ENCODE measurements around the gene VMP1. TPM values are rescaled to one million over a fixed set of nuclear protein-coding genes. Genes with fewer than 3 reads are reported as not detected.
"Not testable (repeated sequence)": the region's sequence is repeated elsewhere in the genome, so short reads cannot be mapped to it uniquely, and the experiment has no call there.

Gene VMP1
- total RNA-seq, 1 experiment from 2014 or later = 277 TPM

DNA sequence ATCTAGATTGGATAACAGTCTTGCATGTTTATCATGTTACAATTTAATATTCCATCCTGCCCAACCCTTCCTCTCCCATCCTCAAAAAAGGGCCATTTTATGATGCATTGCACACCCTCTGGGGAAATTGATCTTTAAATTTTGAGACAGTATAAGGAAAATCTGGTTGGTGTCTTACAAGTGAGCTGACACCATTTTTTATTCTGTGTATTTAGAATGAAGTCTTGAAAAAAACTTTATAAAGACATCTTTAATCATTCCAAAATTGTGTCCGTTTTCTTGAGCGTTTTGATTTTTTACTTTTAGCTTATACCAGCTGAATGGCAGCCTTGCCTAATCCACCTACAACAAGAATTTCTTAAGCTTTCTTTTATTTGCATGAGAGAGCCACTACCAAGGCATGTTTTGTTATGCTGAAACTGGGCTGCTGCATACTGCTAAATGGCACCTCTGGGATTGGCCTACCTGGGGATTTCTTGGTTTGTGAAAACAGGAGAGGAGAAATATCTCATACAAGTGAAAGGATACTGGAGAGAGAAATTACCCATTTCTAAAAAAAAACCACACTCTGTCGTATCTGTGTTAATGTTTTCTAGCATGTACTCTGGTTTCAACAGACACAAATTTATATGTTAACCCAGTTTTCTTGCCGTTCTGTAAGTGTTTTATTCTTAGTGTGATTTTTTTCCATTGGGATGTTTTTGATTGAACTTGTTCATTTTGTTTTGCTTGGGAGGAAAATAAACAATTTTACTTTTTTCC lies 133.1 kb downstream of the VMP1 start:
- Mint-ChIP-seq H3K36me3 (ENCODE audit: insufficient read depth, unreplicated experiment) (peaks cover 94% of the 10 kb centered on the region), H3K27ac (ENCODE audit: unreplicated experiment) (peak overlapping the region; percentile 98), H3K9me3 (ENCODE audit: unreplicated experiment) (no peaks in the 10 kb centered on the region), H3K27me3 (ENCODE audit: insufficient read depth, unreplicated experiment) (peaks cover 2% of the 10 kb centered on the region), H3K4me3 (ENCODE audit: unreplicated experiment) (peak overlapping the region; percentile 89), H3K4me1 (ENCODE audit: low read depth, unreplicated experiment) (peaks cover 51% of the 10 kb centered on the region)
- Histone ChIP-seq H3K4me3 (ENCODE audit: low read depth, low read length) (peak overlapping the region; percentile 49), H3K4me1 (peaks cover 43% of the 10 kb centered on the region), H3K27me3 (replicated peaks; ENCODE audit: control insufficient read depth, insufficient read depth, low read length) (no peaks in the 10 kb centered on the region), H3K9me3 (no peaks in the 10 kb centered on the region), H3K36me3 (ENCODE audit: control insufficient read depth, insufficient read depth, low read length) (peaks cover 9% of the 10 kb centered on the region)
- no peak for DNase-seq
- TF ChIP-seq, protein P1, sequence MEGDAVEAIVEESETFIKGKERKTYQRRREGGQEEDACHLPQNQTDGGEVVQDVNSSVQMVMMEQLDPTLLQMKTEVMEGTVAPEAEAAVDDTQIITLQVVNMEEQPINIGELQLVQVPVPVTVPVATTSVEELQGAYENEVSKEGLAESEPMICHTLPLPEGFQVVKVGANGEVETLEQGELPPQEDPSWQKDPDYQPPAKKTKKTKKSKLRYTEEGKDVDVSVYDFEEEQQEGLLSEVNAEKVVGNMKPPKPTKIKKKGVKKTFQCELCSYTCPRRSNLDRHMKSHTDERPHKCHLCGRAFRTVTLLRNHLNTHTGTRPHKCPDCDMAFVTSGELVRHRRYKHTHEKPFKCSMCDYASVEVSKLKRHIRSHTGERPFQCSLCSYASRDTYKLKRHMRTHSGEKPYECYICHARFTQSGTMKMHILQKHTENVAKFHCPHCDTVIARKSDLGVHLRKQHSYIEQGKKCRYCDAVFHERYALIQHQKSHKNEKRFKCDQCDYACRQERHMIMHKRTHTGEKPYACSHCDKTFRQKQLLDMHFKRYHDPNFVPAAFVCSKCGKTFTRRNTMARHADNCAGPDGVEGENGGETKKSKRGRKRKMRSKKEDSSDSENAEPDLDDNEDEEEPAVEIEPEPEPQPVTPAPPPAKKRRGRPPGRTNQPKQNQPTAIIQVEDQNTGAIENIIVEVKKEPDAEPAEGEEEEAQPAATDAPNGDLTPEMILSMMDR (IDR thresholded peaks at IDR 0.05; ENCODE audit: insufficient read depth in 1 of 2, low read depth in 1 of 2, low read length in 1 of 2, severe bottlenecking in 1 of 2, unreplicated experiment in 1 of 2) = no peak
- CTCF ChIA-PET = no interaction called here
- no TSS peak for BruUV-seq (replicated peaks)
- POLR2A ChIA-PET = interaction anchor here (0.6 to 2.6 kb wide), 2 partner anchors 54 to 56 kb away, joined by 6 to 8 read pairs; no protein-coding TSS in a partner anchor
- intact Hi-C loops (cut with micrococcal nuclease; ENCODE audit: unreplicated experiment) = no loop called here

DNA sequence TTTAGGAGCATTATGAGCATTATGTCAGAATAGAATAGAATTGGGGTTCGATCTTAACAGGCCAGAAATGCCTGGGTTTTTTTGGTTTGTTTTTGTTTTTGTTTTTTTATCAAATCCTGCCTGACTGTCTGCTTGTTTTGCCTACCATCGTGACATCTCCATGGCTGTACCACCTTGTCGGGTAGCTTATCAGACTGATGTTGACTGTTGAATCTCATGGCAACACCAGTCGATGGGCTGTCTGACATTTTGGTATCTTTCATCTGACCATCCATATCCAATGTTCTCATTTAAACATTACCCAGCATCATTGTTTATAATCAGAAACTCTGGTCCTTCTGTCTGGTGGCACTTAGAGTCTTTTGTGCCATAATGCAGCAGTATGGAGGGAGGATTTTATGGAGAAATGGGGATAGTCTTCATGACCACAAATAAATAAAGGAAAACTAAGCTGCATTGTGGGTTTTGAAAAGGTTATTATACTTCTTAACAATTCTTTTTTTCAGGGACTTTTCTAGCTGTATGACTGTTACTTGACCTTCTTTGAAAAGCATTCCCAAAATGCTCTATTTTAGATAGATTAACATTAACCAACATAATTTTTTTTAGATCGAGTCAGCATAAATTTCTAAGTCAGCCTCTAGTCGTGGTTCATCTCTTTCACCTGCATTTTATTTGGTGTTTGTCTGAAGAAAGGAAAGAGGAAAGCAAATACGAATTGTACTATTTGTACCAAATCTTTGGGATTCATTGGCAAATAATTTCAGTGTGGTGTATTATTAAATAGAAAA lies 133.8 kb downstream of the VMP1 start:
- H3K27me3 Mint-ChIP-seq (ENCODE audit: insufficient read depth, unreplicated experiment); intact Hi-C loops (cut with micrococcal nuclease; ENCODE audit: unreplicated experiment); CTCF ChIA-PET: not testable (repeated sequence)

DNA sequence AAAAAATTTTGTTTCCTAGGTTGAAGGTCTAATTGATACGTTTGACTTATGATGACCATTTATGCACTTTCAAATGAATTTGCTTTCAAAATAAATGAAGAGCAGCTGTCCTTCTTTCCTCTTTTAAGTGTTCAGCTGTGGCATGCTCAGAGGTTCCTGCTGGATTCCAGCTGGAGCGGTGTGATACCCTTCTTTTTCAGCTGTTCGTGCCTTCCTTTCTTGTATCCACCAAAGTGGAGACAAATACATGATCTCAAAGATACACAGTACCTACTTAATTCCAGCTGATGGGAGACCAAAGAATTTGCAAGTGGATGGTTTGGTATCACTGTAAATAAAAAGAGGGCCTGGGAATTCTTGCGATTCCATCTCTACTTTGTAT lies 134.4 kb downstream of the VMP1 start:
- Mint-ChIP-seq H3K36me3 (ENCODE audit: insufficient read depth, unreplicated experiment) (peaks cover 100% of the 10 kb centered on the region), H3K4me3 (ENCODE audit: unreplicated experiment) (peak overlapping the region; percentile 89), H3K27ac (ENCODE audit: unreplicated experiment) (peak overlapping the region; percentile 98), H3K4me1 (ENCODE audit: low read depth, unreplicated experiment) (peaks cover 58% of the 10 kb centered on the region)
- DNase-seq; H3K36me3 ChIP-seq (ENCODE audit: control insufficient read depth, insufficient read depth, low read length); H3K27me3 ChIP-seq (replicated peaks; ENCODE audit: control insufficient read depth, insufficient read depth, low read length); H3K9me3 ChIP-seq; intact Hi-C loops (cut with micrococcal nuclease; ENCODE audit: unreplicated experiment); H3K27me3 Mint-ChIP-seq (ENCODE audit: insufficient read depth, unreplicated experiment); H3K9me3 Mint-ChIP-seq (ENCODE audit: unreplicated experiment); H3K4me3 ChIP-seq (ENCODE audit: low read depth, low read length); BruUV-seq (replicated peaks); CTCF ChIA-PET: not testable (repeated sequence)
- H3K4me1 ChIP-seq = peaks cover 49% of the 10 kb centered on the region
- POLR2A ChIA-PET = interaction anchor here (0.6 to 2.6 kb wide), 4 partner anchors 46 to 88 kb away, joined by 3 to 12 read pairs (median 6); no protein-coding TSS in a partner anchor

More for the DNA sequence above, 133.8 kb downstream of the VMP1 start:
- not testable (repeated sequence) for H3K9me3 Mint-ChIP-seq (ENCODE audit: unreplicated experiment); H3K27me3 ChIP-seq (replicated peaks; ENCODE audit: control insufficient read depth, insufficient read depth, low read length); DNase-seq; H3K36me3 ChIP-seq (ENCODE audit: control insufficient read depth, insufficient read depth, low read length); BruUV-seq (replicated peaks); H3K9me3 ChIP-seq
- Mint-ChIP-seq H3K36me3 (ENCODE audit: insufficient read depth, unreplicated experiment) (peaks cover 100% of the 10 kb centered on the region), H3K4me1 (ENCODE audit: low read depth, unreplicated experiment) (peaks cover 57% of the 10 kb centered on the region), H3K27ac (ENCODE audit: unreplicated experiment) (peak overlapping the region; percentile 98), H3K4me3 (ENCODE audit: unreplicated experiment) (peak overlapping the region; percentile 89)
- POLR2A ChIA-PET = interaction anchor here (0.5 to 2.6 kb wide), 3 partner anchors 46 to 1424 kb away, joined by 5 to 8 read pairs (median 5); no protein-coding TSS in a partner anchor
- Histone ChIP-seq H3K4me3 (ENCODE audit: low read depth, low read length) (peak overlapping the region; percentile 49), H3K4me1 (peaks cover 49% of the 10 kb centered on the region)
